Stimulated activated CD8-positive, alpha-beta memory T cell treated with anti-CD3 and anti-CD28 coated beads, Interleukin-4, amount 100 ng/mL, for 1 hour (primary cell): ENCODE data around the gene PRG2.
A peak's percentile ranks its signal among the peaks of the same experiment; 100 is the strongest.

Source experiments
- DNase-seq, 2 donors: peaks; one replicate each; pipeline ENCODE4 v3.0.0-alpha.2; 2020; ENCODE audit warnings: low read depth in 2 of 2, low spot score in 1 of 2

PRG2 gene

GRCh38 chr11:57390535-57390934 is at the start of gene PRG2:
PRG2 (minus strand) TSS chr11:57390650; CDS start chr11:57389944, 706 bp downstream.
- no peak for DNase-seq

GRCh38 chr11:57439786-57440185 is 49.3 kb upstream of the PRG2 start:
- DNase-seq, result no peak

- DNase-seq, result no peak
Observed at GRCh38 chr11:57438345-57439285, 48.2 kb upstream of the PRG2 start.

- no peak for DNase-seq
Observed at GRCh38 chr11:57436031-57436430, 45.6 kb upstream of the PRG2 start.

GRCh38 chr11:57434640-57435546 is 44.4 kb upstream of the PRG2 start:
- no peak for DNase-seq

- DNase-seq, result no peak
Observed at GRCh38 chr11:57432714-57433163, 42.3 kb upstream of the PRG2 start.

- no peak for DNase-seq
Observed at GRCh38 chr11:57432149-57432561, 41.7 kb upstream of the PRG2 start.

GRCh38 chr11:57430952-57431351 is 40.5 kb upstream of the PRG2 start:
- DNase-seq, result no peak

GRCh38 chr11:57429946-57430345 is 39.5 kb upstream of the PRG2 start:
- no peak for DNase-seq

- DNase-seq, result no peak
Observed at GRCh38 chr11:57428643-57429042, 38.2 kb upstream of the PRG2 start.

- DNase-seq, result no peak
Observed at GRCh38 chr11:57427727-57428082, 37.3 kb upstream of the PRG2 start.

- peak; percentile 29 to 39 for DNase-seq
Observed at GRCh38 chr11:57426929-57427726, 36.7 kb upstream of the PRG2 start, which contains the start of gene SLC43A3. SLC43A3 (minus strand) TSS chr11:57427121; CDS start chr11:57426172, 949 bp downstream.

GRCh38 chr11:57426439-57426928 is 36.0 kb upstream of the PRG2 start:
- no peak for DNase-seq

- no peak for DNase-seq
Observed at GRCh38 chr11:57425565-57426438, 35.4 kb upstream of the PRG2 start.

GRCh38 chr11:57424792-57425564 is 34.5 kb upstream of the PRG2 start:
- DNase-seq, result peak; percentile 53 to 74

GRCh38 chr11:57424137-57424791 is 33.8 kb upstream of the PRG2 start:
- no peak for DNase-seq

- DNase-seq, result no peak
Observed at GRCh38 chr11:57422669-57423068, 32.2 kb upstream of the PRG2 start.

GRCh38 chr11:57421805-57422204 is 31.4 kb upstream of the PRG2 start:
- no peak for DNase-seq
